GM13976 (cell line): ENCODE measurements around the gene CP.
"Not testable (repeated sequence)": the region's sequence is repeated elsewhere in the genome, so short reads cannot be mapped to it uniquely, and the experiment has no call there.

Experiments
- DNase-seq: peaks from one replicate; pipeline ENCODE4 v3.0.0; 2012; ENCODE audit warnings: low spot score
- CTCF ChIP-seq: IDR thresholded peaks from 2 replicates; pipeline ENCODE4 v1.5.1; 2012; ENCODE audit warnings: borderline replicate concordance, mild to moderate bottlenecking; ENCODE audit not compliant: insufficient read depth; ENCODE audit errors: extremely low read depth, missing control alignments, control extremely low read depth
- in situ Hi-C: fragments of 300-500 bp; cut with MboI; formaldehyde crosslinking; loops from one replicate; pipeline ENCODE4 v1.12.0; 2022; ENCODE audit warnings: low sequenced_read_pairs, mixed read lengths, inconsistent platforms; ENCODE audit not compliant: unreplicated experiment

CP gene

GRCh38 chr3:149233323-149233722 is 11.7 kb upstream of the CP start:
- DNase-seq, result no peak
- in situ Hi-C loops, result no loop called here
- TF ChIP-seq CTCF, result no peak

- TF ChIP-seq CTCF, result no peak
- in situ Hi-C loops, result no loop called here
- no peak for DNase-seq
Observed at GRCh38 chr3:149231871-149232270, 10.2 kb upstream of the CP start.

GRCh38 chr3:149227591-149228268 is 6.1 kb upstream of the CP start:
- in situ Hi-C loops, result no loop called here
- no peak for DNase-seq
- TF ChIP-seq CTCF, result no peak

GRCh38 chr3:149226776-149227175 is 5.1 kb upstream of the CP start:
- in situ Hi-C loops, result no loop called here
- DNase-seq, result no peak
- TF ChIP-seq CTCF, result no peak

GRCh38 chr3:149224736-149225594 is 3.3 kb upstream of the CP start:
- in situ Hi-C loops, result no loop called here
- peak; percentile 60 for DNase-seq
- TF ChIP-seq CTCF, result no peak

GRCh38 chr3:149223461-149223820 is 1.8 kb upstream of the CP start:
- DNase-seq, result no peak
- in situ Hi-C loops, result no loop called here
- TF ChIP-seq CTCF, result no peak

GRCh38 chr3:149219380-149220121 is 2.1 kb downstream of the CP start:
- in situ Hi-C loops, DNase-seq: not testable (repeated sequence)
